HL-60 (cell line): ENCODE data around the gene SLC27A3.
A peak's percentile ranks its signal among the peaks of the same experiment; 100 is the strongest.

Experiments
- DNase-seq, 2 experiments: peaks; one replicate each; pipeline ENCODE4 v3.0.0-alpha.2; 2010 to 2020; ENCODE audit warnings: low read depth in 1 of 2, low spot score in 1 of 2
- H3K27ac ChIP-seq: fragments of 250-450 bp; sonication (Bioruptor Pico); replicated peaks from 2 replicates; pipeline ENCODE4 v1.5.1; 2020; ENCODE audit warnings: mild to moderate bottlenecking, moderate library complexity
- H3K27me3 ChIP-seq: fragments of 250-450 bp; sonication (Bioruptor Pico); 2 replicates; pipeline ENCODE4 v1.5.1; 2021; ENCODE audit warnings: mild to moderate bottlenecking, moderate library complexity; ENCODE audit not compliant: insufficient read depth, poor library complexity, severe bottlenecking
- H3K4me3 ChIP-seq: replicated peaks from 2 replicates; pipeline ENCODE4 v1.5.1; 2011; ENCODE audit warnings: mild to moderate bottlenecking, control low read depth, low read length; ENCODE audit not compliant: insufficient read depth
- GABPA ChIP-seq: IDR thresholded peaks from 2 replicates; pipeline ENCODE4 v1.6.1; 2012; ENCODE audit warnings: low read depth
- POLR2AphosphoS5 ChIP-seq: IDR thresholded peaks from 2 replicates; pipeline ENCODE4 v1.6.1; 2012; ENCODE audit warnings: low read depth
- SPI1 ChIP-seq: IDR thresholded peaks from 2 replicates; pipeline ENCODE4 v1.6.1; 2012; ENCODE audit warnings: low read depth, mild to moderate bottlenecking, borderline replicate concordance
- TF ChIP-seq, protein P1 (sequence below): IDR thresholded peaks from 2 replicates; pipeline ENCODE4 v1.6.1; 2012; ENCODE audit warnings: low read depth; ENCODE audit not compliant: insufficient replicate concordance
- TF ChIP-seq, protein P2 (sequence below): IDR thresholded peaks from one replicate; pipeline ENCODE4 v1.5.1; 2011; ENCODE audit warnings: low read length, control low read depth, inconsistent platforms; ENCODE audit not compliant: insufficient read depth

The SLC27A3 gene

DNA sequence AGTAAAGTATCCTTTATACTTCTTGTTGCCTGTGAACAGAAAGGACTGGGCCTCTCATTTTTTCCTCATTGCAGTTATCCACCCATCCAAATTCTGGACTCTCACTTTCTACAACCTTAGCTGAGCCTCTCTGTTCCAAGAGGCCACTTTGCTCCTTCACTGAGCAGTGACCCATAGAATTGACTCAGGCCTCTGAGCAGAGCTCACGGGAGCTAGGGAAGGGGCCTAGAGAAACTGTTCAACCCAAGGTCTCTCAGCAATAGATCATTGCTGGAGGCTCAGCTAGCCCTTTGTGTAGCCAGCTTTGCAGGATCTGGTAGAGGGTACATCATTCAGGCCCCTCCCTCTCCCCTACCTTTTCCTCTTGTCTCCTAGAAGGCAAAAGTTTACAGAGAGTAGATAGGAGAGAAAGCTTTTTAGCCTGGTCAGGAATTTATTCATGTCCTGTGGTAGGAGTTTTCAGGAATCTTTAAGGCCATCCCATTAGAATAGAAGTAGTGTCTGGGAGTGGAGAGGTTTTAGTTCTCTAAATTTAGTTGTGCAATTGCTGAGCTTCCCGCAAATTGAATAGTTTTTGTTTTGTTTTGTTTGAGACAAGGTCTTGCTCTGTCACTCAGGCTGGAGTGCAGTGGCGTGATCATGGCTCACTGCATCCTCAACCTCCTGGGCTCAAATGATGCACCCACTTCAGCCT is 40.7 kb upstream of the SLC27A3 start:
- TF ChIP-seq GABPA = no peak
- TF ChIP-seq POLR2AphosphoS5 = no peak
- TF ChIP-seq, protein P1, sequence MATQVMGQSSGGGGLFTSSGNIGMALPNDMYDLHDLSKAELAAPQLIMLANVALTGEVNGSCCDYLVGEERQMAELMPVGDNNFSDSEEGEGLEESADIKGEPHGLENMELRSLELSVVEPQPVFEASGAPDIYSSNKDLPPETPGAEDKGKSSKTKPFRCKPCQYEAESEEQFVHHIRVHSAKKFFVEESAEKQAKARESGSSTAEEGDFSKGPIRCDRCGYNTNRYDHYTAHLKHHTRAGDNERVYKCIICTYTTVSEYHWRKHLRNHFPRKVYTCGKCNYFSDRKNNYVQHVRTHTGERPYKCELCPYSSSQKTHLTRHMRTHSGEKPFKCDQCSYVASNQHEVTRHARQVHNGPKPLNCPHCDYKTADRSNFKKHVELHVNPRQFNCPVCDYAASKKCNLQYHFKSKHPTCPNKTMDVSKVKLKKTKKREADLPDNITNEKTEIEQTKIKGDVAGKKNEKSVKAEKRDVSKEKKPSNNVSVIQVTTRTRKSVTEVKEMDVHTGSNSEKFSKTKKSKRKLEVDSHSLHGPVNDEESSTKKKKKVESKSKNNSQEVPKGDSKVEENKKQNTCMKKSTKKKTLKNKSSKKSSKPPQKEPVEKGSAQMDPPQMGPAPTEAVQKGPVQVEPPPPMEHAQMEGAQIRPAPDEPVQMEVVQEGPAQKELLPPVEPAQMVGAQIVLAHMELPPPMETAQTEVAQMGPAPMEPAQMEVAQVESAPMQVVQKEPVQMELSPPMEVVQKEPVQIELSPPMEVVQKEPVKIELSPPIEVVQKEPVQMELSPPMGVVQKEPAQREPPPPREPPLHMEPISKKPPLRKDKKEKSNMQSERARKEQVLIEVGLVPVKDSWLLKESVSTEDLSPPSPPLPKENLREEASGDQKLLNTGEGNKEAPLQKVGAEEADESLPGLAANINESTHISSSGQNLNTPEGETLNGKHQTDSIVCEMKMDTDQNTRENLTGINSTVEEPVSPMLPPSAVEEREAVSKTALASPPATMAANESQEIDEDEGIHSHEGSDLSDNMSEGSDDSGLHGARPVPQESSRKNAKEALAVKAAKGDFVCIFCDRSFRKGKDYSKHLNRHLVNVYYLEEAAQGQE = no peak
- no peak for TF ChIP-seq SPI1
- TF ChIP-seq, protein P2, sequence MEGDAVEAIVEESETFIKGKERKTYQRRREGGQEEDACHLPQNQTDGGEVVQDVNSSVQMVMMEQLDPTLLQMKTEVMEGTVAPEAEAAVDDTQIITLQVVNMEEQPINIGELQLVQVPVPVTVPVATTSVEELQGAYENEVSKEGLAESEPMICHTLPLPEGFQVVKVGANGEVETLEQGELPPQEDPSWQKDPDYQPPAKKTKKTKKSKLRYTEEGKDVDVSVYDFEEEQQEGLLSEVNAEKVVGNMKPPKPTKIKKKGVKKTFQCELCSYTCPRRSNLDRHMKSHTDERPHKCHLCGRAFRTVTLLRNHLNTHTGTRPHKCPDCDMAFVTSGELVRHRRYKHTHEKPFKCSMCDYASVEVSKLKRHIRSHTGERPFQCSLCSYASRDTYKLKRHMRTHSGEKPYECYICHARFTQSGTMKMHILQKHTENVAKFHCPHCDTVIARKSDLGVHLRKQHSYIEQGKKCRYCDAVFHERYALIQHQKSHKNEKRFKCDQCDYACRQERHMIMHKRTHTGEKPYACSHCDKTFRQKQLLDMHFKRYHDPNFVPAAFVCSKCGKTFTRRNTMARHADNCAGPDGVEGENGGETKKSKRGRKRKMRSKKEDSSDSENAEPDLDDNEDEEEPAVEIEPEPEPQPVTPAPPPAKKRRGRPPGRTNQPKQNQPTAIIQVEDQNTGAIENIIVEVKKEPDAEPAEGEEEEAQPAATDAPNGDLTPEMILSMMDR = no peak
- Histone ChIP-seq H3K27ac (peak overlapping the region; percentile 27), H3K27me3 (no peaks in the 10 kb centered on the region), H3K4me3 (no peak overlapping the region)
- peak in 1 of 2 experiments; percentile 48 for DNase-seq

DNA sequence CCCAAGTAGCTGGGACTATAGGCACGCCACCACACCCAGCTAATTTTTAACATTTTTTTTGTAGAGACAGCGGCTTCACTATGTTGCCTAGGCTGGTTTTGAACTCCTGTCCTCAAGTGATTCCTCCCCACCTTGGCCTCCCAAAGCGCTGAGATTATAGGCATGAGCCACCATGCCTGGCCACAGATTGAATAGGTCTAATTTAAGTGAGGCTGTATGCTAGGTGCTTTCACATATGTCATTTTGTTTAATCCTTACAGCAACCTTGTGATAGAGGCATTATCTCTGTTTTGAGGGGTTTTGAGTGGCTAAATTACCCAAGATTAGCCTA is 40.2 kb upstream of the SLC27A3 start:
- Histone ChIP-seq H3K4me3 (no peak overlapping the region), H3K27ac (0 out of 2 replicates have a peak overlapping the region, but pooled peaks have one; percentile 10), H3K27me3 (no peaks in the 10 kb centered on the region)
- DNase-seq = no peak
- no peak for TF ChIP-seq SPI1
- no peak for TF ChIP-seq GABPA
- no peak for TF ChIP-seq POLR2AphosphoS5
- TF ChIP-seq, protein P2 = no peak
- TF ChIP-seq, protein P1 = no peak

DNA sequence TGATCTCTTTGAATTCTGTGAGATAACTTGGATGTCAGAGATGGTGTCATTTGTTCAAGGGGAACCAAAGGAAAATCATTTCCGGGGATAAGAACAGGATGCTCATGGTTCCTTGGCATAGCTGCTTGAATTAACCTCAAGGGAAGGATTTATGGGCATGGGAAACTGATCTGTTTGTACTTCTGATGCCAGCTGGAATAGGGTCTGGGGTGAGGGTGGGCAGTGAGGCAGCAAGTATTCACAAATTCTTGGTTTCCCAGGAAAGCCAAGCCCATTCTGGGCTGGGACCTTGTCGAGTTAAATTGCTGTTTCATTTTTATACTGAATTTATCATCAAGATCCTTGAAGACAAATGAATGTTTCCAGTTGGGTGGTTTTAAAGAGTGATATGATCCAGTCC is 33.2 kb upstream of the SLC27A3 start:
- DNase-seq = no peak
- Histone ChIP-seq H3K4me3 (no peak overlapping the region), H3K27ac (no peak overlapping the region), H3K27me3 (no peaks in the 10 kb centered on the region)
- TF ChIP-seq POLR2AphosphoS5 (no peak), SPI1 (no peak), GABPA (no peak)
- TF ChIP-seq, protein P1 = no peak
- TF ChIP-seq, protein P2 = no peak
